Parathyroid adenoma (tissue), 2 donors: ENCODE results near the gene PCBP3.

Experiments
- H2AFZ ChIP-seq: fragments of 300-600 bp; sonication (generic); one replicate; pipeline ENCODE4 v1.7.0; 2017; ENCODE audit warnings: antibody characterized with exemption, mild to moderate bottlenecking
- H3K27ac ChIP-seq: fragments of 300-600 bp; sonication (generic); one replicate; pipeline ENCODE4 v1.7.0; 2017
- H3K27me3 ChIP-seq: fragments of 300-600 bp; sonication (generic); one replicate; pipeline ENCODE4 v1.7.0; 2017; ENCODE audit warnings: low read length; ENCODE audit not compliant: control insufficient read depth, insufficient read depth
- H3K36me3 ChIP-seq: fragments of 300-600 bp; sonication (generic); one replicate; pipeline ENCODE4 v1.7.0; 2017; ENCODE audit warnings: low read length; ENCODE audit not compliant: control insufficient read depth, insufficient read depth
- H3K4me1 ChIP-seq: fragments of 300-600 bp; sonication (generic); one replicate; pipeline ENCODE4 v1.7.0; 2017; ENCODE audit warnings: control low read depth
- H3K4me2 ChIP-seq: fragments of 300-600 bp; sonication (generic); one replicate; pipeline ENCODE4 v1.7.0; 2017; ENCODE audit warnings: low read length
- H3K4me3 ChIP-seq: fragments of 300-600 bp; sonication (generic); one replicate; pipeline ENCODE4 v1.7.0; 2017; ENCODE audit warnings: low read depth, low read length
- H3K79me2 ChIP-seq: fragments of 300-600 bp; sonication (generic); one replicate; pipeline ENCODE4 v1.7.0; 2017; ENCODE audit warnings: control low read depth
- H3K9ac ChIP-seq: fragments of 300-600 bp; sonication (generic); one replicate; pipeline ENCODE4 v1.7.0; 2017; ENCODE audit warnings: mild to moderate bottlenecking
- H3K9me3 ChIP-seq: fragments of 300-600 bp; sonication (generic); one replicate; pipeline ENCODE4 v1.7.0; 2017; ENCODE audit warnings: low read length; ENCODE audit not compliant: control insufficient read depth
- CTCF ChIP-seq: fragments of 300-600 bp; sonication (generic); IDR thresholded peaks from one replicate; pipeline ENCODE4 v1.7.0; 2017; ENCODE audit warnings: antibody characterized with exemption, mild to moderate bottlenecking
- donor health status: primary hyperparathyroidism.

PCBP3 gene

GRCh38 chr21:45699966-45700365, 56.4 kb downstream of the PCBP3 start:
- Histone ChIP-seq H3K27ac (no peak overlapping the region), H3K4me1 (no peaks in the 10 kb centered on the region), H3K36me3 (no peaks in the 10 kb centered on the region), H3K9ac (no peak overlapping the region), H3K79me2 (no peaks in the 10 kb centered on the region), H3K4me3 (no peak overlapping the region), H3K4me2 (no peak overlapping the region), H3K27me3 (no peaks in the 10 kb centered on the region), H3K9me3 (no peaks in the 10 kb centered on the region), H2AFZ (no peak overlapping the region)
- no peak for TF ChIP-seq CTCF

GRCh38 chr21:45700461-45700860, 56.9 kb downstream of the PCBP3 start:
- Histone ChIP-seq H3K27ac (no peak overlapping the region), H3K36me3 (no peaks in the 10 kb centered on the region), H3K9ac (no peak overlapping the region), H3K79me2 (no peaks in the 10 kb centered on the region), H3K27me3 (no peaks in the 10 kb centered on the region), H3K4me2 (no peak overlapping the region), H3K4me1 (no peaks in the 10 kb centered on the region), H2AFZ (no peak overlapping the region), H3K9me3 (no peaks in the 10 kb centered on the region), H3K4me3 (no peak overlapping the region)
- no peak for TF ChIP-seq CTCF

GRCh38 chr21:45704311-45705108, 61.0 kb downstream of the PCBP3 start:
- H3K79me2 ChIP-seq: no peaks in the 10 kb centered on the region
- no peak overlapping the region for H3K4me3 ChIP-seq
- no peak overlapping the region for H2AFZ ChIP-seq
- H3K9ac ChIP-seq: no peak overlapping the region
- H3K4me2 ChIP-seq: no peak overlapping the region
- no peaks in the 10 kb centered on the region for H3K27me3 ChIP-seq
- no peaks in the 10 kb centered on the region for H3K9me3 ChIP-seq
- no peak overlapping the region for H3K27ac ChIP-seq
- H3K4me1 ChIP-seq: no peaks in the 10 kb centered on the region
- no peaks in the 10 kb centered on the region for H3K36me3 ChIP-seq
- no peak for TF ChIP-seq CTCF

GRCh38 chr21:45706299-45706698, 62.8 kb downstream of the PCBP3 start:
- H3K79me2 ChIP-seq: peaks cover 3% of the 10 kb centered on the region
- H3K9me3 ChIP-seq: no peaks in the 10 kb centered on the region
- no peak for TF ChIP-seq CTCF
- H3K4me1 ChIP-seq: no peaks in the 10 kb centered on the region
- no peak overlapping the region for H3K9ac ChIP-seq
- no peak overlapping the region for H3K27ac ChIP-seq
- H3K36me3 ChIP-seq: no peaks in the 10 kb centered on the region
- H3K4me3 ChIP-seq: no peak overlapping the region
- H3K4me2 ChIP-seq: no peak overlapping the region
- H3K27me3 ChIP-seq: no peaks in the 10 kb centered on the region
- H2AFZ ChIP-seq: no peak overlapping the region

GRCh38 chr21:45709173-45709572, 65.6 kb downstream of the PCBP3 start:
- no peak overlapping the region for H3K9ac ChIP-seq
- no peaks in the 10 kb centered on the region for H3K36me3 ChIP-seq
- TF ChIP-seq CTCF: no peak
- H2AFZ ChIP-seq: no peak overlapping the region
- H3K4me2 ChIP-seq: no peak overlapping the region
- no peaks in the 10 kb centered on the region for H3K27me3 ChIP-seq
- H3K4me1 ChIP-seq: no peaks in the 10 kb centered on the region
- H3K4me3 ChIP-seq: no peak overlapping the region
- H3K27ac ChIP-seq: no peak overlapping the region
- no peaks in the 10 kb centered on the region for H3K9me3 ChIP-seq
- H3K79me2 ChIP-seq: peaks cover 3% of the 10 kb centered on the region
